K562 (cell line): Measurements from ENCODE around the gene MYL6B. TPM values are rescaled to one million over a fixed set of nuclear protein-coding genes. Genes with fewer than 3 reads are reported as not detected.

ENCODE experiments used
- ADNP ChIP-seq: fragments of 200-800 bp; sonication (Bioruptor generic); IDR thresholded peaks from 2 replicates; pipeline ENCODE4 v1.6.1; 2016; ENCODE audit warnings: missing genetic modification characterization, missing compliant biosample characterization
- FOXP1 ChIP-seq: sonication (generic); formaldehyde crosslinking; IDR thresholded peaks from 2 replicates; pipeline ENCODE4 v1.8.0; 2022; ENCODE audit warnings: mild to moderate bottlenecking, missing genetic modification reagents
- GTF2E2 ChIP-seq: fragments of 200-800 bp; sonication (Bioruptor generic); IDR thresholded peaks from 2 replicates; pipeline ENCODE4 v1.6.1; 2016; ENCODE audit warnings: missing genetic modification characterization, missing compliant biosample characterization
- HDAC1 ChIP-seq, 2 experiments: fragments of 450-650 bp; IDR thresholded peaks; 2 replicates each; pipeline ENCODE4 v1.6.1; 2016 to 2017; ENCODE audit warnings: inconsistent platforms in 1 of 2, mild to moderate bottlenecking in 1 of 2, moderate library complexity in 1 of 2
- HDAC3 ChIP-seq: fragments of 450-650 bp; IDR thresholded peaks from 2 replicates; pipeline ENCODE4 v1.6.1; 2018; ENCODE audit warnings: borderline replicate concordance, mild to moderate bottlenecking, moderate library complexity; ENCODE audit not compliant: partially characterized antibody
- HDAC6 ChIP-seq: IDR thresholded peaks from 2 replicates; pipeline ENCODE4 v1.6.1; 2012; ENCODE audit warnings: low read depth, mild to moderate bottlenecking, control low read depth, inconsistent platforms, low read length, moderate library complexity
- KAT2B ChIP-seq: IDR thresholded peaks from one replicate; pipeline ENCODE4 v1.6.1; 2012; ENCODE audit warnings: low read depth, mild to moderate bottlenecking, control low read depth, inconsistent platforms, low read length, moderate library complexity
- KHSRP ChIP-seq: fragments of 450-650 bp; IDR thresholded peaks from 2 replicates; pipeline ENCODE4 v1.6.1; 2017
- MAFF ChIP-seq: IDR thresholded peaks from 2 replicates; pipeline ENCODE4 v1.6.1; 2012; ENCODE audit warnings: low read length, improper control_type of control experiment
- MYC ChIP-seq, 2 experiments: fragments of 250-450 bp in 1 of 2; sonication (Bioruptor Pico) in 1 of 2; IDR thresholded peaks; 2 replicates each; pipeline versions ENCODE4 v1.5.1 to v1.6.1; 2012 to 2021; ENCODE audit warnings: low read depth in 2 of 2, borderline replicate concordance in 1 of 2, improper control_type of control experiment in 1 of 2, low read length in 1 of 2, mild to moderate bottlenecking in 1 of 2, moderate library complexity in 1 of 2
- NELFE ChIP-seq: IDR thresholded peaks from 2 replicates; pipeline ENCODE4 v1.6.1; 2011; ENCODE audit warnings: mild to moderate bottlenecking; ENCODE audit not compliant: insufficient read depth, insufficient read length
- NR2C1 ChIP-seq, 2 experiments: fragments of 450-650 bp; IDR thresholded peaks; 2 replicates each; pipeline ENCODE4 v1.6.1; 2017; ENCODE audit warnings: mild to moderate bottlenecking in 2 of 2, antibody characterized with exemption in 1 of 2, inconsistent platforms in 1 of 2, missing compliant biosample characterization in 1 of 2, missing genetic modification characterization in 1 of 2
- POLR2AphosphoS2 ChIP-seq: IDR thresholded peaks from 2 replicates; pipeline ENCODE4 v1.6.1; 2012; ENCODE audit warnings: low read length, improper control_type of control experiment
- TBL1XR1 ChIP-seq, 2 experiments: IDR thresholded peaks; 2 replicates each; pipeline ENCODE4 v1.6.1; 2012; ENCODE audit warnings: improper control_type of control experiment in 2 of 2, low read length in 2 of 2, mild to moderate bottlenecking in 1 of 2
- TEAD2 ChIP-seq: fragments of 450-650 bp; IDR thresholded peaks from 2 replicates; pipeline ENCODE4 v1.6.1; 2016; ENCODE audit warnings: missing genetic modification characterization, control low read depth, missing compliant biosample characterization
- TGIF2 ChIP-seq: sonication (generic); formaldehyde crosslinking; IDR thresholded peaks from 2 replicates; pipeline ENCODE4 v1.8.1; 2022; ENCODE audit warnings: mild to moderate bottlenecking, missing genetic modification reagents, moderate library complexity
- ZBTB1 ChIP-seq: sonication (generic); formaldehyde crosslinking; IDR thresholded peaks from 2 replicates; pipeline ENCODE4 v1.8.1; 2023; ENCODE audit warnings: missing genetic modification reagents, low read depth, mild to moderate bottlenecking, borderline replicate concordance
- ZNF586 ChIP-seq: fragments of 450-650 bp; formaldehyde crosslinking; conservative IDR thresholded peaks from 2 replicates; pipeline ENCODE4 v1.4.0; 2020; ENCODE audit warnings: mild to moderate bottlenecking, moderate library complexity
- polyA plus RNA-seq, 8 experiments: library from polyadenylated mRNA; depleted of rRNA in 4 of 8; stranded (reverse) in 5 of 8; unstranded in 3 of 8; fragments of >200 nt; fragmentation: Nextera tagmentation in 2 of 8; fragmentation: Illumina TruSeq in 1 of 8; extraction: Ambion mirVana in 2 of 8; extraction: Trizol in 1 of 8; gene quantifications; 2 replicates each; pipeline versions ENCODE4 v1.2.1 to v1.2.3, GENCODE V29; 2011 to 2014; ENCODE audit warnings: inconsistent platforms in 1 of 8, missing spikeins in 1 of 8
- total RNA-seq, 7 experiments: library from RNA; depleted of rRNA in 6 of 7; stranded (reverse); fragments of >200 nt in 6 of 7; fragmentation: Illumina TruSeq in 2 of 7; extraction: Trizol in 2 of 7; gene quantifications; 2 replicates each; pipeline versions ENCODE4 v1.2.1 to v1.2.3, GENCODE V29; 2011 to 2021; ENCODE audit warnings: low replicate concordance in 1 of 7
- TF ChIP-seq, protein P1 (sequence below), 2 experiments: fragments of 150-350 bp in 1 of 2; IDR thresholded peaks; 2 replicates each; pipeline ENCODE4 v1.6.1; 2012 to 2016; ENCODE audit warnings: low read depth in 2 of 2, low read length in 2 of 2, mild to moderate bottlenecking in 1 of 2, moderate library complexity in 1 of 2
- TF ChIP-seq, protein P2 (sequence below): fragments of 450-650 bp; IDR thresholded peaks from 2 replicates; pipeline ENCODE4 v1.6.1; 2018; ENCODE audit not compliant: partially characterized antibody
- TF ChIP-seq, protein P3 (sequence below): fragments of 450-650 bp; IDR thresholded peaks from 2 replicates; pipeline ENCODE4 v1.6.1; 2016; ENCODE audit warnings: missing biosample characterization, missing genetic modification characterization

Gene MYL6B
- total and polyA plus RNA-seq, 9 of the 15 experiments (the other 6 are each of a cell fraction or from before 2014, with no cell fraction given) = 42.8 to 77.3 (median 68.6) TPM

DNA sequence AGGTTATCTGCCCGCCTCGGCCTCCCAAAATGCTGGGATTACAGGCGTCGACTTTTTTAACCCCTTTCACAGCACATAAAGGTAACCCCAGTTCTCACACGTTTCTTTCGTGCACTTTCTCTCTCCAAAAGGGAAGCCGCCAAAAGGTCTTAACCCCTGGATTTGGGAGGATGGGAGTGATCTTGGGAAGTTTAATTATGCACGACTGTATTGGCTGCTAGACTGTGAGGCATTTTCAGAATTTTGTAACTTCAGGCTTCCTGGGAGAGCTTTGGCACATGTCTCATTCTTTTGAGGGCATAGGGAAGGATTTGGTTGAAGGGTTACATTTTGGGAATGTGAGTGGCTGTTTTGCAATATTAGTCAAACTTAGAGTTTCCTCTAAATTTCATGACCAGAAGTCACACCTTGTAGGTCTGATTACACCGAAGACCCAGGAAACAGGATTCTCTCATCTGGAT lies 38.3 kb downstream of the MYL6B start (continued):
- TF ChIP-seq, protein P1, sequence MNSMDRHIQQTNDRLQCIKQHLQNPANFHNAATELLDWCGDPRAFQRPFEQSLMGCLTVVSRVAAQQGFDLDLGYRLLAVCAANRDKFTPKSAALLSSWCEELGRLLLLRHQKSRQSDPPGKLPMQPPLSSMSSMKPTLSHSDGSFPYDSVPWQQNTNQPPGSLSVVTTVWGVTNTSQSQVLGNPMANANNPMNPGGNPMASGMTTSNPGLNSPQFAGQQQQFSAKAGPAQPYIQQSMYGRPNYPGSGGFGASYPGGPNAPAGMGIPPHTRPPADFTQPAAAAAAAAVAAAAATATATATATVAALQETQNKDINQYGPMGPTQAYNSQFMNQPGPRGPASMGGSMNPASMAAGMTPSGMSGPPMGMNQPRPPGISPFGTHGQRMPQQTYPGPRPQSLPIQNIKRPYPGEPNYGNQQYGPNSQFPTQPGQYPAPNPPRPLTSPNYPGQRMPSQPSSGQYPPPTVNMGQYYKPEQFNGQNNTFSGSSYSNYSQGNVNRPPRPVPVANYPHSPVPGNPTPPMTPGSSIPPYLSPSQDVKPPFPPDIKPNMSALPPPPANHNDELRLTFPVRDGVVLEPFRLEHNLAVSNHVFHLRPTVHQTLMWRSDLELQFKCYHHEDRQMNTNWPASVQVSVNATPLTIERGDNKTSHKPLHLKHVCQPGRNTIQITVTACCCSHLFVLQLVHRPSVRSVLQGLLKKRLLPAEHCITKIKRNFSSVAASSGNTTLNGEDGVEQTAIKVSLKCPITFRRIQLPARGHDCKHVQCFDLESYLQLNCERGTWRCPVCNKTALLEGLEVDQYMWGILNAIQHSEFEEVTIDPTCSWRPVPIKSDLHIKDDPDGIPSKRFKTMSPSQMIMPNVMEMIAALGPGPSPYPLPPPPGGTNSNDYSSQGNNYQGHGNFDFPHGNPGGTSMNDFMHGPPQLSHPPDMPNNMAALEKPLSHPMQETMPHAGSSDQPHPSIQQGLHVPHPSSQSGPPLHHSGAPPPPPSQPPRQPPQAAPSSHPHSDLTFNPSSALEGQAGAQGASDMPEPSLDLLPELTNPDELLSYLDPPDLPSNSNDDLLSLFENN (IDR thresholded peaks at IDR 0.05; ENCODE audit: low read depth in 2 of 2, low read length in 2 of 2) = no peak
- TF ChIP-seq ZNF586 (no peak), KHSRP (no peak), ZBTB1 (no peak), POLR2AphosphoS2 (no peak), TBL1XR1 (IDR thresholded peaks at IDR 0.05; ENCODE audit: low read length in 2 of 2) (no peak), MYC (IDR thresholded peaks at IDR 0.05; ENCODE audit: low read depth, low read length) (peak; percentile 9; the same call in 1 of the 2 replicates), MYC (CRISPR knock-in tag; IDR thresholded peaks at IDR 0.05; ENCODE audit: borderline replicate concordance, low read depth) (no peak), ADNP (tag) (no peak; the same call in 1 of the 2 replicates), KAT2B (no peak), FOXP1 (CRISPR knock-in tag) (0 out of 2 replicates have a peak, but pooled peaks have one; percentile 8), NELFE (no peak), NR2C1 (IDR thresholded peaks at IDR 0.05) (0 out of 2 replicates have a peak, but pooled peaks have one; percentile 9), NR2C1 (tag; IDR thresholded peaks at IDR 0.05) (no peak), HDAC3 (peak; percentile 26), GTF2E2 (no peak), HDAC1 (IDR thresholded peaks at IDR 0.05) (0 out of 4 replicates have a peak, but pooled peaks of 1 of the 2 experiments have one; percentile 31), TEAD2 (no peak), TGIF2 (CRISPR knock-in tag) (no peak), HDAC6 (no peak), MAFF (no peak)
- TF ChIP-seq, protein P2, sequence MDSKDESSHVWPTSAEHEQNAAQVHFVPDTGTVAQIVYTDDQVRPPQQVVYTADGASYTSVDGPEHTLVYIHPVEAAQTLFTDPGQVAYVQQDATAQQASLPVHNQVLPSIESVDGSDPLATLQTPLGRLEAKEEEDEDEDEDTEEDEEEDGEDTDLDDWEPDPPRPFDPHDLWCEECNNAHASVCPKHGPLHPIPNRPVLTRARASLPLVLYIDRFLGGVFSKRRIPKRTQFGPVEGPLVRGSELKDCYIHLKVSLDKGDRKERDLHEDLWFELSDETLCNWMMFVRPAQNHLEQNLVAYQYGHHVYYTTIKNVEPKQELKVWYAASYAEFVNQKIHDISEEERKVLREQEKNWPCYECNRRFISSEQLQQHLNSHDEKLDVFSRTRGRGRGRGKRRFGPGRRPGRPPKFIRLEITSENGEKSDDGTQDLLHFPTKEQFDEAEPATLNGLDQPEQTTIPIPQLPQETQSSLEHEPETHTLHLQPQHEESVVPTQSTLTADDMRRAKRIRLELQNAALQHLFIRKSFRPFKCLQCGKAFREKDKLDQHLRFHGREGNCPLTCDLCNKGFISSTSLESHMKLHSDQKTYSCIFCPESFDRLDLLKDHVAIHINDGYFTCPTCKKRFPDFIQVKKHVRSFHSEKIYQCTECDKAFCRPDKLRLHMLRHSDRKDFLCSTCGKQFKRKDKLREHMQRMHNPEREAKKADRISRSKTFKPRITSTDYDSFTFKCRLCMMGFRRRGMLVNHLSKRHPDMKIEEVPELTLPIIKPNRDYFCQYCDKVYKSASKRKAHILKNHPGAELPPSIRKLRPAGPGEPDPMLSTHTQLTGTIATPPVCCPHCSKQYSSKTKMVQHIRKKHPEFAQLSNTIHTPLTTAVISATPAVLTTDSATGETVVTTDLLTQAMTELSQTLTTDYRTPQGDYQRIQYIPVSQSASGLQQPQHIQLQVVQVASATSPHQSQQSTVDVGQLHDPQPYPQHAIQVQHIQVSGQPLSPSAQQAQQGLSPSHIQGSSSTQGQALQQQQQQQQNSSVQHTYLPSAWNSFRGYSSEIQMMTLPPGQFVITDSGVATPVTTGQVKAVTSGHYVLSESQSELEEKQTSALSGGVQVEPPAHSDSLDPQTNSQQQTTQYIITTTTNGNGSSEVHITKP = no peak
- TF ChIP-seq, protein P3, sequence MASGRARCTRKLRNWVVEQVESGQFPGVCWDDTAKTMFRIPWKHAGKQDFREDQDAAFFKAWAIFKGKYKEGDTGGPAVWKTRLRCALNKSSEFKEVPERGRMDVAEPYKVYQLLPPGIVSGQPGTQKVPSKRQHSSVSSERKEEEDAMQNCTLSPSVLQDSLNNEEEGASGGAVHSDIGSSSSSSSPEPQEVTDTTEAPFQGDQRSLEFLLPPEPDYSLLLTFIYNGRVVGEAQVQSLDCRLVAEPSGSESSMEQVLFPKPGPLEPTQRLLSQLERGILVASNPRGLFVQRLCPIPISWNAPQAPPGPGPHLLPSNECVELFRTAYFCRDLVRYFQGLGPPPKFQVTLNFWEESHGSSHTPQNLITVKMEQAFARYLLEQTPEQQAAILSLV (tag) = no peak
